HL-60/S4 treated with retinoic acid at 250 ng/mL for 4 days and 3 days (cell line): Measurements from ENCODE around the gene ZNF37A.
"Not testable (repeated sequence)": the region's sequence is repeated elsewhere in the genome, so short reads cannot be mapped to it uniquely, and the experiment has no call there.

ENCODE experiments used
- in situ Hi-C: fragments of 300-500 bp; cut with MboI; formaldehyde crosslinking; loops from 2 replicates; pipeline ENCODE4 v1.7.0; 2022; ENCODE audit warnings: low sequenced_read_pairs

Gene ZNF37A

GRCh38 chr10:38094158-38094926 is at the start of gene ZNF37A:
Gene ZNF37A (plus strand): TSS chr10:38094337. CDS start chr10:38096618, 2,281 bp downstream.
- in situ Hi-C loops: no loop called here

- in situ Hi-C loops: no loop called here
Measured at GRCh38 chr10:38045129-38045528, 49.0 kb upstream of the ZNF37A start.

- in situ Hi-C loops: no loop called here
Measured at GRCh38 chr10:38047666-38048065, 46.5 kb upstream of the ZNF37A start.

GRCh38 chr10:38050212-38050611 is 43.9 kb upstream of the ZNF37A start:
- in situ Hi-C loops: no loop called here

GRCh38 chr10:38054361-38054797 is 39.8 kb upstream of the ZNF37A start:
- in situ Hi-C loops: no loop called here

- in situ Hi-C loops: not testable (repeated sequence)
Measured at GRCh38 chr10:38055274-38055894, 38.8 kb upstream of the ZNF37A start.

- in situ Hi-C loops: not testable (repeated sequence)
Measured at GRCh38 chr10:38069663-38070062, 24.5 kb upstream of the ZNF37A start.

- in situ Hi-C loops: no loop called here
Measured at GRCh38 chr10:38070501-38070900, 23.6 kb upstream of the ZNF37A start.

GRCh38 chr10:38072552-38072951 is 21.6 kb upstream of the ZNF37A start:
- in situ Hi-C loops: no loop called here

GRCh38 chr10:38076687-38077086 is 17.4 kb upstream of the ZNF37A start:
- in situ Hi-C loops: no loop called here

- in situ Hi-C loops: not testable (repeated sequence)
Measured at GRCh38 chr10:38093318-38093717, 819 bp upstream of the ZNF37A start.

GRCh38 chr10:38093816-38094157 is 350 bp upstream of the ZNF37A start:
- in situ Hi-C loops: no loop called here

- in situ Hi-C loops: no loop called here
Measured at GRCh38 chr10:38094927-38095574, 914 bp downstream of the ZNF37A start.

GRCh38 chr10:38102880-38103279 is 8.7 kb downstream of the ZNF37A start:
- in situ Hi-C loops: no loop called here

GRCh38 chr10:38103756-38104155 is 9.6 kb downstream of the ZNF37A start:
- in situ Hi-C loops: no loop called here

- in situ Hi-C loops: no loop called here
Measured at GRCh38 chr10:38112159-38112558, 18.0 kb downstream of the ZNF37A start.

- in situ Hi-C loops: no loop called here
Measured at GRCh38 chr10:38118072-38118807, 24.1 kb downstream of the ZNF37A start.

GRCh38 chr10:38119038-38119437 is 24.9 kb downstream of the ZNF37A start:
- in situ Hi-C loops: no loop called here

- in situ Hi-C loops: no loop called here
Measured at GRCh38 chr10:38127812-38128211, 33.7 kb downstream of the ZNF37A start.

GRCh38 chr10:38143587-38143986 is 49.5 kb downstream of the ZNF37A start:
- in situ Hi-C loops: no loop called here

GRCh38 chr10:38146579-38147333 is 52.6 kb downstream of the ZNF37A start:
- in situ Hi-C loops: no loop called here
